ENCODE data around the gene SLC22A9. TPM values are rescaled to one million over a fixed set of nuclear protein-coding genes. Genes with fewer than 3 reads are reported as not detected.

Gene SLC22A9
- total RNA-seq, 4 donors from 2014 or later = not detected

- Histone ChIP-seq H3K4me3 (no peak overlapping the region), H3K36me3 (no peaks in the 10 kb centered on the region), H3K9me3 (no peaks in the 10 kb centered on the region), H3K27ac (no peak overlapping the region), H3K4me1 (no peaks in the 10 kb centered on the region), H3K27me3 (no peaks in the 10 kb centered on the region)
- intact Hi-C loops (cut with DNase I; ENCODE audit: low total_unique reads) = no loop called here
- DNase-seq = no peak
- no peak for TF ChIP-seq POLR2A (IDR thresholded peaks at IDR 0.05)
- no peak for TF ChIP-seq CTCF (IDR thresholded peaks at IDR 0.05)
Observed at GRCh38 chr11:63380130-63380529, 10.5 kb downstream of the SLC22A9 start.

DNA sequence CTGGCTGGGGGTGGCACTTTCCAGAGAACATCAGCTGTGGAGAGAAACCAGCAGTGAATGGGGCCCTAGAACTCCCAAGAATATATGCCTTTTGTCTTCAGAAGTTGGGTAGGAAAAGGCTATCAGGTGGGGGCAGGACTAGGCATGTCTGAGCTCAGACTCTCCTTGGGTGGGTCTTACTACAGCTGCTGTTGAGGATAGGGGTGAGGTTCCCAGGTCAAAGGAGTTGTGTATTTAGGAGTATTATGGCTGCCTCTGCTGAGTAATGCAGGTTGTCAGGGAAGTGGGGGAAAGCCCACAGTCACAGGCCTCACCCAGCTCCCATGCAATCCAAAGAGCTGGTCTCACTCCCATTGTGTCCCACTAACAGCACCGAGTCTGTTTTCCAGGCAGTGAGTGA lies 26.1 kb downstream of the SLC22A9 start:
- no peak overlapping the region for H3K27ac ChIP-seq
- no peak for DNase-seq

GRCh38 chr11:63404161-63404935 lies 34.8 kb downstream of the SLC22A9 start:
- DNase-seq = no peak
- no peak overlapping the region for H3K4me3 ChIP-seq
- intact Hi-C loops (cut with DNase I; ENCODE audit: low total_unique reads) = no loop called here
- H3K4me1 ChIP-seq = no peaks in the 10 kb centered on the region
- no peaks in the 10 kb centered on the region for H3K27me3 ChIP-seq
- H3K9me3 ChIP-seq = no peaks in the 10 kb centered on the region
- H3K36me3 ChIP-seq = no peaks in the 10 kb centered on the region
- H3K27ac ChIP-seq = no peak overlapping the region
- no peak for TF ChIP-seq POLR2A (IDR thresholded peaks at IDR 0.05)
- TF ChIP-seq CTCF (IDR thresholded peaks at IDR 0.05) = no peak

More for the DNA sequence above, 26.1 kb downstream of the SLC22A9 start:
- intact Hi-C loops (cut with DNase I; ENCODE audit: low total_unique reads) = no loop called here
- Histone ChIP-seq H3K9me3 (no peaks in the 10 kb centered on the region), H3K36me3 (no peaks in the 10 kb centered on the region), H3K4me1 (no peaks in the 10 kb centered on the region), H3K27me3 (no peaks in the 10 kb centered on the region), H3K4me3 (no peak overlapping the region)
- TF ChIP-seq CTCF (IDR thresholded peaks at IDR 0.05) = no peak
- no peak for TF ChIP-seq POLR2A (IDR thresholded peaks at IDR 0.05)

DNA sequence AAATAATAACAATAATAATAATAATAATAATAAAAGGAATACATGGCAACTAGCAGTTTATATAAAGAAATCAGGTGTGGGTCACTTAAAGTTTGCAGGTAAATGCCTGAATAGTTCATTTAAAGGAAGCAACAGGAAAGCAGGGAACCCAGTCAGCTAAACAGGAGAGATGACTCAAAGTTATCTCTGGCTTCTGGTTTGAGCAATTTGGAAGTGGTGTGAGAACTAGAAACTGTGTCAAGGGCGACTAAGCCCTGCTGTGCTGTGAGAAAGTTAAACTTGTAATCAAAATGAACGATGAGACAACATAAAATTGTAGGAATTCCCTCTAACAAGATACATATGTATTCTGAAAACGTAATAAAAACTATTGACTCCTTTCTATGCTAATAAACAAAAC lies 35.5 kb downstream of the SLC22A9 start:
- H3K36me3 ChIP-seq = no peaks in the 10 kb centered on the region
- H3K27ac ChIP-seq = no peak overlapping the region
- H3K4me1 ChIP-seq = no peaks in the 10 kb centered on the region
- intact Hi-C loops (cut with DNase I; ENCODE audit: low total_unique reads) = no loop called here
- H3K9me3 ChIP-seq = no peaks in the 10 kb centered on the region
- DNase-seq = no peak
- H3K4me3 ChIP-seq = no peak overlapping the region
- TF ChIP-seq CTCF (IDR thresholded peaks at IDR 0.05) = no peak
- H3K27me3 ChIP-seq = no peaks in the 10 kb centered on the region

DNA sequence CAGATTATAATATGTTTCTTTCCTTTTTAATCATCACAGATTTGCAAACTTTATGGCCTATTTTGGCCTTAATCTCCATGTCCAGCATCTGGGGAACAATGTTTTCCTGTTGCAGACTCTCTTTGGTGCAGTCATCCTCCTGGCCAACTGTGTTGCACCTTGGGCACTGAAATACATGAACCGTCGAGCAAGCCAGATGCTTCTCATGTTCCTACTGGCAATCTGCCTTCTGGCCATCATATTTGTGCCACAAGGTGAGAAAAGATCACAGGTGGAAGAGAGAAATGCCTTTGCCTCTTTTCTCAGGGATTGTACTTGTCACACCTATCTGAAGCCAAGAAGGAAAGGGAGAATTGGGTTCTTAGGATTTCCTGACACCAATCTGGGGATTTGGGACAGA lies 36.9 kb downstream of the SLC22A9 start:
- Histone ChIP-seq H3K27me3 (no peaks in the 10 kb centered on the region), H3K4me3 (no peak overlapping the region), H3K27ac (no peak overlapping the region), H3K4me1 (no peaks in the 10 kb centered on the region), H3K9me3 (no peaks in the 10 kb centered on the region), H3K36me3 (no peaks in the 10 kb centered on the region)
- intact Hi-C loops (cut with DNase I; ENCODE audit: low total_unique reads) = no loop called here
- no peak for DNase-seq
- no peak for TF ChIP-seq POLR2A (IDR thresholded peaks at IDR 0.05)

All from uterus (tissue), 4 donors.